Left ventricle myocardium superior (tissue), 1 donor: ENCODE measurements around the gene FUT2. TPM values are rescaled to one million over a fixed set of nuclear protein-coding genes. Genes with fewer than 3 reads are reported as not detected.
"Not testable (repeated sequence)": the region's sequence is repeated elsewhere in the genome, so short reads cannot be mapped to it uniquely, and the experiment has no call there.

Experiments
- ATAC-seq: fragments of 200-7000 bp; cut with Tn5 transposase; one replicate; pipeline ENCODE4 v1.9.1; 2020; ENCODE audit warnings: mild to moderate bottlenecking, moderate library complexity
- DNase-seq: peaks from one replicate; pipeline ENCODE4 v3.0.0-alpha.2; 2020
- intact Hi-C: fragments of 100-400 bp; cut with micrococcal nuclease; formaldehyde crosslinking; loops from one replicate; pipeline ENCODE4 v1.11.0; 2022
- total RNA-seq: library from RNA; stranded (reverse); fragmentation: NEBNext Ultra II Directional; extraction: Animal tissue kit (Norgen Biotek cat#: 25700); gene quantifications from one replicate; pipeline ENCODE4 v1.2.1, GENCODE V29; 2021
- donor health status: DM: no; HTN: yes; CAD: no; lungs with severe emphysema.

FUT2 gene
- total RNA-seq, 1 donor from 2014 or later: not detected

DNA sequence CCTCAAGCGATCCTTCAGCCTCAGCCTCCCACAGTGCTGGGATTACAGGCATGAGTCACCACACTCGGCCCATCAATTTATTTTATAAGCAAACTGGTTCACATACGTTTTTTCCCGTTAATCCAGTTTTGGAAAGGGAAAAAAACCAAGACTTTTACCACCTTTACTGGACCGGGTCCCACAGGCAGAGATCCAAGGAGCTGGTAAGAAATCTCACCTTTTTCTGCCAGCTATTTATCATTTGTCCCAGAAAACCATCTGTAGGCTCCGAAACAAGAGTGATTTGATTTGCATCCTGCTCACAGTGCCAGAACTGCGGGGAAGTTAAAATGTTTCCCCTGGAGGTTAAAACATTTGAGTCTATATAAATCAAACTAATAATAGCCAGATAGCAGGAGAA is 6.3 kb upstream of the FUT2 start:
- ATAC-seq: no peak
- intact Hi-C loops: no loop called here
- no peak for DNase-seq

DNA sequence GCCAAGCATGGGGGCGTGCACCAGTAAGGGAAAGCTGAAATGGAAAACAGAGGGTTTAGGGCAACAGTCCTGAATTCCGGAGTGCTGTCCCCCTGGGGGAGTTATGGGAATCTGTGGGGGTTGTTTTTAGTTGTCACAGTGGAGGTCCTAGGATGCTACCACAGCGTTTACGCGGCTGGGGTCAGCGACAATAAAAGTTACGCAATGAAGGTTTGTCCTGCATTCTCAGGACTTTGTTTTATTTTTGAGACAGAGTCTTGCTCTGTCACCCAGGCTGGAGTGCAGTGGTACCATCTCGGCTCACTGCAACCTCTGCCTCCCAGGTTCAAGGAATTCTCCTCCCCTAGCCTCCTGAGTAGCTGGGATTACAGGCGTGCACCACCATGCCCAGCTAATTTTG is 2.1 kb upstream of the FUT2 start:
- ATAC-seq, intact Hi-C loops: not testable (repeated sequence)

DNA sequence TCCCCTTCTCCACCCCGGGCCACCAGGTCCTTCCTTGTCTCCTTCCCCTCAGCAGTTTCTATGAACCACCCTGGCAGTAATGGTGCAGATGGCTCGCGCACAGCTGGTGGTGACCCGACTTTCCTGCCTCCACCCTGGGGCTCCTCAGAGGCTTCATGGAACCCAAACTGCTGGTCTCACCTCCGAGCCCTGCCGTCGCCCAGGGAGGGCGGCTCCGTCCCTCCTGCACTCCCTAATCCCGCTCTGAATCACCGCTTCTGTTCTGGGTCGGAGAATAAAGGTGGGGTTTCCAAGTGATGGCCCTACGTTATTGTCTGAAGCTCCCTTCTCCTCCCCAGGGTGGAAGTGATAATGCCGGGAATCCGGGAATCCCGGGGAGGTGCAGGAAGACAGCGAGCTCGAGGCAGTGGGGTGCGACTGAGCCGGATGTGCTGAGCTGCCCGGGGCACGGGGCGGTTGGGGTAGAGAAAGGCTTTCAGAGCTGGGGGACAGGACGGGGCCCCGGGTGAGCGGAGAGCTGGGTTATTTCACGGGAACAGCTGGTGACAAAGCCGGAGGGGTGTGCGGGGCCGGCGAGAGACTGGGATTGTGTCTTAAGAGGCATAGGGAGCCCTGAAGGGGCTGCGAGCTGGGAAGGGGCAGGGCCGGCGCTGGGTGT is 711 bp downstream of the FUT2 start:
- peak; percentile 31 for ATAC-seq
- no peak for DNase-seq
- intact Hi-C loops: no loop called here

More for the DNA sequence above, 2.1 kb upstream of the FUT2 start:
- DNase-seq: not testable (repeated sequence)

DNA sequence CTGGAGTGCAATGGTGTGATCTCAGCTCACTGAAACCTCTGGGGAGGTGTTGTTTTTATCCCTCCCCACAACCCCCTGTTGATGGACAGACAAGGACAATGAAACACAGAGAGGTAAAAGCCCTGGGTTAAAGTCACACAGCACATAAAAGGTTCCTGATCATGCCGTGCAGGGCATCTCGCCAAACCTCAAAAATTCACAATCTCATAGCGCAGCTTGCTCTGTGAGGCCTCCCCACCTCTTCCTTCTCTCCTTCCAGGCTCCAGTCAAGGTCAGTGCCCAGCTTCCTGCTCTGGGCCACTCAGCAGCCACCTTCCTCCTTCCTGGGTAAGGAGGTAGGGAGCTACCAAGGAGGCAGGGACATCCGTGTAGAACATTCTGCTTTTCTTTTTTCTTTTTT is 2.3 kb downstream of the FUT2 start:
- intact Hi-C loops: no loop called here
- ATAC-seq: no peak

DNA sequence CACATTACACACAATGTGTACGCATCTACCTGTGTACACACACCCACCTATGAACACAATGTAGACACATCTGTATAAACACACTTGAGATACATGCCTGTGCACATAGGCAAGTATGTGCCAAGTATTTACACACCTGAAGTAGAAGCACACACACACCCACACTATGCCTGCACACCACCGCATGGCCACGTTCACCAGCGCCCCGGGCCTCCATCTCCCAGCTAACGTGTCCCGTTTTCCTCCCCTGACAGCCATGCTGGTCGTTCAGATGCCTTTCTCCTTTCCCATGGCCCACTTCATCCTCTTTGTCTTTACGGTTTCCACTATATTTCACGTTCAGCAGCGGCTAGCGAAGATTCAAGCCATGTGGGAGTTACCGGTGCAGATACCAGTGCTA is 6.9 kb downstream of the FUT2 start:
- DNase-seq (no peak), ATAC-seq (no peak)
- intact Hi-C loops: no loop called here

More for the DNA sequence above, 2.3 kb downstream of the FUT2 start:
- DNase-seq: no peak

DNA sequence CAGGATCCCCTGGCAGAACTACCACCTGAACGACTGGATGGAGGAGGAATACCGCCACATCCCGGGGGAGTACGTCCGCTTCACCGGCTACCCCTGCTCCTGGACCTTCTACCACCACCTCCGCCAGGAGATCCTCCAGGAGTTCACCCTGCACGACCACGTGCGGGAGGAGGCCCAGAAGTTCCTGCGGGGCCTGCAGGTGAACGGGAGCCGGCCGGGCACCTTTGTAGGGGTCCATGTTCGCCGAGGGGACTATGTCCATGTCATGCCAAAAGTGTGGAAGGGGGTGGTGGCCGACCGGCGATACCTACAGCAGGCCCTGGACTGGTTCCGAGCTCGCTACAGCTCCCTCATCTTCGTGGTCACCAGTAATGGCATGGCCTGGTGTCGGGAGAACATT is 7.5 kb downstream of the FUT2 start:
- intact Hi-C loops: no loop called here
- DNase-seq (no peak), ATAC-seq (no peak)

DNA sequence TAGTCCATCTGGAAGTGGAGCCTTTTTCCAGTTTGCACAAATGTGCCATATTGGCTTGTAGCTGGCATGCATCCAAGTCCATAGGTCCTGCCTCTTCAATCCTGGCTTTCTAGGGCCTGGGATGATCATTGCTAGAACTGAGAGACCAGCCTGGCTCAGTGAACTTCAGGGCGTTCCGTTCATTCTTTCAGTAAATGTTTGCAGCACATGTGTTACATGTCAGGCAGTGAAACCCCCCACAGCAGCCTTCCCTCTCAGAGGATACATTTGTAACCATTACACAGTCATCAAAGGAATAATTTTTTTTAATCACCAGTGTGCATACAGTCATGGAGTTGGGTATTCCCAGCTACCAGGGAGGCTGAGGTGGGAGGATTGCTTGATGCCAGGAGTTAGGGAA is 9.7 kb downstream of the FUT2 start:
- intact Hi-C loops: no loop called here
- DNase-seq (no peak), ATAC-seq (no peak)

DNA sequence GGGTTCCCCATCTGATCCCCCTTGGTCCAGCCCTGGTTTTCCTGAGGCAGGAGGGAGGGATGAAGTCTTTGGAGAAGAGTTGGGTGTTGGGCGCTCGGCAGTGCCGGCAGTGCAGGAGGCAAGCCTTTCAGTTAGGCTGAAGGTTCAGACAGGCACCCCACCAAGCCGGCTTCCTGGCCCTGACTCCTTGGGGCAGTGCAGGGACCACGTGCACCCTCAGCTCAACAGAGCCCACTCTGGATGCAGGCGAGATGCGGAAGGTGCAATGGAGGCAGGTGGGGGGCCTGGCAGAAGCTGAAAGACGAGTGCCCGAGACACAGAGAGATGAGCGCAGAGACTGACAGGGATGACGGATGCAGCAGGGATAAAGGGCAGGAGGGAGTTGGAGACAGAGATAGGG is 12.7 kb downstream of the FUT2 start:
- ATAC-seq (no peak), DNase-seq (no peak)
- intact Hi-C loops: no loop called here

DNA sequence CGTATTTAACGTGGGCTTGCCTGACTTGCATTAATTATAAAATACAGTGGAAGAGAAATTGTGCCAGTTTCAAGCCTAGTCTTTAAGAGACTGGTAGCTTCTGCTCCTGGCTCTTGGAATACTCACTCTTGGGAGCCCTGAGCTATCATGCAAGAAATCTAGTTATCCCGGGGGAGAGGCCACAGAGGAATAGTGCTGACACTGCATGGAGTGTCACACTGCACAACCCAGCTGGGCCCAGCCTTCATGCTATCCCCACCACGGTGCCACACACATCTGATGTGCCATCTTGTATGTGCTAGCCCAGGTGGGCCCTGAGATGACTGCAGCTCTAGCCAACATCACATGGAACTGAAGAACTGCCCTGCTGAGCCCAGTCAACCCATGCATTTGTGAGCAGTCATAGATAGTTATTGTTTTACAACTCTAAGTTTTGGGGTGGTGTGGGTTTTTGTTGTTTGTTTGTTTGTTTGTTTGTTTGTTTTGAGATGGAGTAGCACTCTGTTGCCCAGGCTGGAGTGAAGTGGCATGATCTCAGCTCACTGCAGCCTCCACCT is 15.4 kb downstream of the FUT2 start:
- intact Hi-C loops: no loop called here
- ATAC-seq (no peak), DNase-seq (no peak)

DNA sequence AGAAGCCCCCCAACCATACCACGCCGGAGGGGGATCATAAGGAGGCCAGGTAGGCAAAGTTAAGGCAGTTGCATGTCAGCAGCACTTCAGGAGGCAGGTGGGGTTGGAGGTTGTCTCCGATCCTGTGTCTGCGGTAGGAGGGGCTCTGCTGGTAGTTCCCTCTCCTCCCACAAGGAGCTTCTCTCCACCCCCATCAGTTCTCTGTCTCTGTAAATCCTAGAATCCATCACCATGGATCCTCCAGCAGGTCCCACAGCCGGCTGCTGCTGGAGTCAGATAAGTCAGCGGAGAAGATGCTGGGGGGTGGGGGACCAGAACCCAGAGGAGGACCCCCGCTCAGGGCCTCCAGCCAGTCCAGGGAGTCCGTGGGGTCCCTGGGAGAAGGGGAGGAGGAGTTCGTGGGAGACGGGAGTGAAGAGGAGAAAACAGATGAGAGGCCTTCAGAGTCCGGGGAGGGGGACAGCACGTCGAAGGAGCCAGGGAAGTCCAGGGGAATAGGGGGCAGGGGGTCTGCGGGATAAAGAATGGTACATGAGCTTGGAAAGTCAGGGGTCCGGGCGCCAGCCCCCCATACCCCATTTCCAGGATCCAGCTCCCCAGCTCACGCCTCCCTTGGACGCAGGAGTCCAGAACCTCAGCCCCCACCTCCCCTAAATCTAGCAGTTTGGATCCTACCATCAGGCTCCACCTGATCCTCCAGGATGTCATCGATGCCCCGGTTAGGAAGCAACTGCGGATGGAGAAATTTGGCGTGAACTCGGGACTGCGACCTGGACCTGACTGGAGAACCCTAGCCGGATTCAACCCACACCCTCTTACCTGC is 17.5 kb downstream of the FUT2 start:
- intact Hi-C loops: no loop called here
- DNase-seq (peak; percentile 35), ATAC-seq (no peak)

DNA sequence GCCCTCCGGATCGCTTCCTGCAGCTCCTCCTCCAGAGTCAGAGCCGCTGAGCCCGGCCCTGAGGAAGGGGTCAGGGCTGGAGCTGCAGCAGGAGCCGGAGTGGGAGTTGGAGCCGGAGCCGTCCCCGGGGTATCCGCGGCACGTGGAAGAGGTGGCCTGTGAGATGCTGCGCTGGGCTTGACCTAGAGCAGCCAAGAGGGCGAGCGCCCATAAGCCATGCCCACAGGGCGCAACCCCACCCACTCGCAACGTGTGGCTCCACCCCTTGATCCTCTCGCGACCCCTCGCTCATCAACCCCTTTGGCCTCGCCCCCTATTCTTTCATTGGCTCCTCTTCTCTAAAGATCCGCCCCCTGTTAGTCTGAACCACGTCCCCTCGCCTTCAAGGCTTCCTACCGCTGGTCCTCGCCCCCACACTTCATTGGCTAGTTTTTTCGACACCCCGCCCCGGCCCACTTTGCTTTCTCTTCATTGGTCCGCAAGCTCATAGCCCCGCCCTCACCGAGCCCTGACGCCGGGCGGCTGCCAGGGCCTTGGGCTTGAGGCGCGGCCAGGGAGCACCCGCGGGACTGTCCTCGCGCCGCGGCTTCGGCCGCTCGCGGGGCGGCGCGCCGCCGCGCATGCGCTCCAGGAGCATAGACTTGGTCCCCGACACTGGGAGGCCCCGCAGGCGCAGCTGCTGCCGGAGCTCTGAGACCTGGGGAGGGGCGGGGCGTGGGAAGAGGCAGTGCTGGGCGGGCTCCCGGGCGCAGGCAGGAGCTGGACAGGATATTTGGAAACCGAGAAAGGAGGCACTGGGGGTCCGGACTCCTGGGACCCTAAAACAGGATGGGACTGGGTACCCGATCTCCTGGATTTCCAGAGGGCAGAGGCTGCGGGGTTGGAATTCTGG is 18.3 kb downstream of the FUT2 start:
- ATAC-seq (peak; percentile 89), DNase-seq (peak; percentile 100)
- intact Hi-C loops: no loop called here

DNA sequence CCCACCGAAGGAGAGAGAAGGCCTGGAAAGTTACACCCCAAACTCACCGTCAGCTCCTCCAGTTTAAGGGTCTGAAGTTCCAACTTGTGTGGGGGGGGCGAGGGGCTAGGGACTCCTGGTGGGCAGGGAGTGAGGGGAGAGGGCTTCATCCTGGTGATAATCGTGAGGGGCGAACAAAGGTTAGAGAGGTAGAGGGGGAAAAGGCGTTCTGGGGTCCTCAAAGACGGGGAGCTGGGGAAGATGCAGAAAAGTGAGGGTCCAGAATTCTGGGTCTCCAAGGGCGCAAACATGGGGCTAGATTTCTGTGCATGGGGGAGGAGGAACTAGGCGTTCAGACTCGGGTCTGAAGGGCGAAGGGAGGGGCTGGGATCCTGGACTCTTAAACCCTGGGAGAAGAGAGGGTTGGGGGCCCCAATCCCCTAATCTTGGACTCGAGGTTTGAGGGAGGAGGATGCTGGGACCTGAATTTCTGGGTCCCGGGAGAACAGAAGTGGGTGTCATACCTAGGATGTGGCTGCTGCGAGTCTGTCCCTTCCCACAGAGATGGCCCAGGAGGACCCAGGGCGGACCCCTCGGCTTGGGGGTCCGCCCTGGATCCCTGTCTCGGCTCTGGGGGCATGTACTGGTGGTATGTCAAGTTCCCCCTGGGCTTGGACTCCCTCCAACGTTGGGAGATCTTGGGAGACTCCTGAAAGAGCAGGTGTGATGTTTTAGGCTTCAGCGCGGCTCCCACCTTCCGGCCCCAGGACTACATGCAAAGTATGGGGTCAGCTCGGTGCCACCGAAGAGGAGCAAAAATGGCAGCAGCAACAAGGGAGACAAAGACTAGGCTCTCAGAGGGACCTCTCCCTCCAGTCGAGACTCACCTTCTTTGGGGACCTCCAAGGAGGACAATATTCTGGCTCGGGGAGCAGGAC is 19.2 kb downstream of the FUT2 start:
- no peak for ATAC-seq
- DNase-seq: no peak
- intact Hi-C loops: no loop called here

DNA sequence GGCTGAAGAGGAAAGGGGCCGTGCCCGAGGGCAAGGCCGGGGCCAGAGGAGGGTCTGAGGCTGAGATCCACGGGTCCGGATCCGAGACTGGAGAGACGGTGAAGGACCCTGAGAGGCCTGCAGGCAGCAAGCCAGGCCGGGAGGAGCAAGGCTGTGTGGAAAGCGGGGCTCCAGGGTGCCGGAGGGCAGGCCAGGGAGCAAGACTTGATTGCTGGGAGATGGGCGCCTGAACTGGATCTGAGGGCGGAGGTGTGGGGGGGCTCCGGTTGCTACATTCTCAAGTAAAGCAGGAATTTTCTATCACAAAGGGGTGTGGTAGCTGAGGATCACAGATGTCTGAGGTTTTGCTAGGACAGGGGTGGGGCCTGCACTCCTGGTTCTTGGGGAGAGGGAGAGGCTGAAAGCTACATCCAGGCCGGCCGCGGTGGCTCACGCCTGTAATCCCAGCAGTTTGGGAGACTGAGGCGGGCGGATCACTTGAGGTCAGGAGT is 20.0 kb downstream of the FUT2 start:
- intact Hi-C loops: no loop called here
- ATAC-seq: no peak
- DNase-seq: peak; percentile 54

DNA sequence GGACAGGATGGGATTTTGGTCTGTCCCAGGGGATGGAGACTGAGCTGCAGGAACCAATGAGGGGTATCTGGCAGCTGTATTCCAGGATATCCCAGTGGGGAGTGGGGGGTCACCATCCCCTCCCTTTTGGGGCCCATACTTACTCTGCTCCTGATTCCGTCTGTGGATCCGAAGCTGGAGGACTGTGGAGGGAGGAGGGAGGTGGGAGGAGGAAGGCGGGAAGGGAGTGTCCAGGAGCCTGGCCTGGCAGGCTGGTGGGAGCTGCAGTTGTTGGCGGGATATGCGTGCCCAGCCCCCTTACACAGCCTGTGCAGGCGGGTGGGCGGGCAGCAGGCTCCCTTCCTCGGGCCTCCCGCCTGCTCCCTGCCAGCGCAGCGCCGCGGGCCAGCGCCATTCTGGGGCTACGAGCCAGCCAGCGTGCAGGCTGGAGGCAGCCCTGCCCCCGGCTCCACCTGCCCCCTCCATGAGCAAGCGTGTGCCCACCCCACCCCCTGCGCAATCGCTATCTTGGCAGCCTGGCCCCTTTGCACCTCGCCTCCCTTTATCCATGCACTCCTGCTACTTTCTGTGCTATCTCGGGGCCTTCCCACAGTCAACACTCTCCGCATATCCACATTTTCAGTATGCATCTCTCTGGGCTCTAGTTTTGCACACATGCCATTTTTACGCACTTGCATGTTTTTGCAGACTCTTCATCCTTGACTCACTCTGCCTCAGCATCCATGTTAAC is 21.0 kb downstream of the FUT2 start:
- ATAC-seq (peak; percentile 2), DNase-seq (peak; percentile 78)
- intact Hi-C loops: no loop called here

DNA sequence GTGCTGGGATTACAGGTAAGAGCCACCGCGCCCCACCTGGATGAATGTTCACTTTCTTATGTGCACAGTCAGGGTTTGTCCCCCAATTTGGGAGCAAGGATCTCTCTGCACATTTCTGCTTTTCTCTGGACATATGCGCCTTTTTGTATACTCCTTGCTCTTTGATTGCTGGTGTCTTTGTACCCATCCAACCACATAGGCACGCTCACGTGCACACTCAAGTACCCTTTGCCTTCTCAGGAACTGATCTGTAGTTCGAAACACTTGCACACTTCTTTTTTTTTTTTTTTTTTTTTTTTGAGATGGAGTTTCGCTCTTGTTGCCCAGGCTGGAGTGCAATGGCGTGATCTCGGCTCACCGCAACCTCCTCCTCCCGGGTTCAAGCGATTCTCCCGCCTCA is 22.3 kb downstream of the FUT2 start:
- intact Hi-C loops, DNase-seq, ATAC-seq: not testable (repeated sequence)

DNA sequence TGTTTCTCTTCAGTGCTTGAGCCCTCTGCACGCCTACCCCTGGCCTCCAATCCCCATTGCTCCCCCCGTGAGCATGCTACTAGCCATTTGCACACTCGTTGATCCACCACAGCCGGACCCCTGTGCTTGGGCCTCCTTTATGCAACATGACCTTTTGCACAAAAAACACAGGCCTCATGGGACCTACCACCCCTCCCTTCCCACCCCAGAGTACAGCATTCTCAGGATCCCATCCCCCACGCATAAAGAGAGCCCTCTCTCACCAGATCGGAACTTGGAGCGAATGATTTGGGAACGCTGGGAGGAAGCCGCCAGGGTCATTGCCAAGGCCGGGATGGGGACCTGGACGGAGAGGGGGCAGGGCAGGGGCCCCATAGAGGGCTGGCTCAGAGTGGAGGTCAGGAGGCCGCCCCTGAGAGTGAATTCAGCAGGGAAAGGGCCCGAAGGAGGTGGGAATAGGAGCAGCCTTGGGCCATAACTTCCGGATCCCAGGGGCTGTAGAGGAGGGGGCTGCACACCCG is 23.0 kb downstream of the FUT2 start:
- ATAC-seq (no peak), DNase-seq (no peak)
- intact Hi-C loops: no loop called here
